Astrocyte (in vitro differentiated cells and primary cell): ENCODE measurements around the gene ZFYVE28. TPM values are rescaled to one million over a fixed set of nuclear protein-coding genes. Genes with fewer than 3 reads are reported as not detected.

ENCODE experiments used
- DNase-seq: peaks from one replicate; pipeline ENCODE4 v3.0.0-alpha.2; 2010; ENCODE audit warnings: low read depth
- FAIRE-seq: peaks from 2 replicates; lab custom pipeline; 2011; peaks lifted over from hg19 to GRCh38; lab: Jason Lieb, UNC
- H2AFZ ChIP-seq: 2 replicates; pipeline ENCODE4 v1.6.0; 2012; ENCODE audit warnings: low read depth, low read length, inconsistent platforms
- H3K27ac ChIP-seq: 2 replicates; pipeline ENCODE4 v1.5.1; 2011; ENCODE audit warnings: low read depth, low read length, inconsistent platforms
- H3K27me3 ChIP-seq: 2 replicates; pipeline ENCODE4 v1.6.0; 2011; ENCODE audit warnings: low read length, inconsistent platforms; ENCODE audit not compliant: insufficient read depth
- H3K36me3 ChIP-seq: 2 replicates; pipeline ENCODE4 v1.5.1; 2011; ENCODE audit warnings: low read length, inconsistent platforms; ENCODE audit not compliant: insufficient read depth
- H3K4me1 ChIP-seq: 2 replicates; pipeline ENCODE4 v1.5.1; 2011; ENCODE audit warnings: low read length, inconsistent platforms; ENCODE audit not compliant: insufficient read depth
- H3K4me2 ChIP-seq: 2 replicates; pipeline ENCODE4 v1.6.0; 2012; ENCODE audit warnings: low read length, inconsistent platforms
- H3K4me3 ChIP-seq: 2 replicates; pipeline ENCODE4 v1.5.1; 2011; ENCODE audit warnings: low read depth, mild to moderate bottlenecking, low read length, inconsistent platforms; ENCODE audit not compliant: insufficient read depth
- H3K79me2 ChIP-seq: 2 replicates; pipeline ENCODE4 v1.6.0; 2012; ENCODE audit warnings: mild to moderate bottlenecking, low read length, inconsistent platforms; ENCODE audit not compliant: insufficient read depth
- H3K9ac ChIP-seq: 2 replicates; pipeline ENCODE4 v1.6.0; 2012; ENCODE audit warnings: mild to moderate bottlenecking, low read length, inconsistent platforms
- H3K9me3 ChIP-seq: 2 replicates; pipeline ENCODE4 v1.5.1; 2012; ENCODE audit warnings: low read depth, mild to moderate bottlenecking, low read length, inconsistent platforms; ENCODE audit not compliant: insufficient read depth
- H4K20me1 ChIP-seq: 2 replicates; pipeline ENCODE4 v1.6.0; 2012; ENCODE audit warnings: low read length, inconsistent platforms; ENCODE audit not compliant: insufficient read depth
- H3K27ac Mint-ChIP-seq: one replicate; pipeline ENCODE4 v1.8.0; 2021; ENCODE audit warnings: mild to moderate bottlenecking, mixed read lengths; ENCODE audit not compliant: unreplicated experiment
- H3K27me3 Mint-ChIP-seq: one replicate; pipeline ENCODE4 v1.8.0; 2021; ENCODE audit warnings: low read depth, mixed read lengths; ENCODE audit not compliant: unreplicated experiment
- H3K36me3 Mint-ChIP-seq: one replicate; pipeline ENCODE4 v1.8.0; 2021; ENCODE audit warnings: low read depth, mixed read lengths; ENCODE audit not compliant: unreplicated experiment
- H3K4me1 Mint-ChIP-seq: one replicate; pipeline ENCODE4 v1.8.0; 2021; ENCODE audit warnings: low read depth, mixed read lengths; ENCODE audit not compliant: unreplicated experiment
- H3K4me3 Mint-ChIP-seq: one replicate; pipeline ENCODE4 v1.8.0; 2021; ENCODE audit warnings: mild to moderate bottlenecking, moderate library complexity, mixed read lengths; ENCODE audit not compliant: unreplicated experiment
- H3K9me3 Mint-ChIP-seq: one replicate; pipeline ENCODE4 v1.8.0; 2021; ENCODE audit warnings: mild to moderate bottlenecking, mixed read lengths; ENCODE audit not compliant: unreplicated experiment
- CTCF ChIP-seq: IDR thresholded peaks from 2 replicates; pipeline ENCODE4 v1.5.1; 2011; ENCODE audit warnings: low read depth, mild to moderate bottlenecking, inconsistent platforms, low read length, moderate library complexity; ENCODE audit not compliant: insufficient read depth
- EZH2 ChIP-seq: IDR thresholded peaks from 2 replicates; pipeline ENCODE4 v1.6.1; 2012; ENCODE audit warnings: mild to moderate bottlenecking, low read length, inconsistent platforms; ENCODE audit not compliant: insufficient read depth
- total RNA-seq: library from RNA; stranded (reverse); gene quantifications from 2 replicates; pipeline ENCODE4 v1.2.1, GENCODE V29; 2021

The ZFYVE28 gene
- total RNA-seq, 1 donor from 2014 or later = 0.68 TPM

GRCh38 chr4:2251795-2252529, 166.5 kb downstream of the ZFYVE28 start:
- H3K4me1 ChIP-seq = peaks cover 18% of the 10 kb centered on the region
- Mint-ChIP-seq H3K9me3 (no peaks in the 10 kb centered on the region), H3K36me3 (peaks cover 12% of the 10 kb centered on the region), H3K4me3 (no peak overlapping the region), H3K27me3 (no peaks in the 10 kb centered on the region), H3K27ac (no peak overlapping the region), H3K4me1 (peaks cover 2% of the 10 kb centered on the region)
- no peaks in the 10 kb centered on the region for H3K9me3 ChIP-seq
- H3K4me3 ChIP-seq = no peak overlapping the region
- H3K27ac ChIP-seq = no peak overlapping the region
- FAIRE-seq (no peak), DNase-seq (no peak)
- no peaks in the 10 kb centered on the region for H3K27me3 ChIP-seq
- peaks cover 5% of the 10 kb centered on the region for H3K36me3 ChIP-seq
- TF ChIP-seq CTCF = no peak
- TF ChIP-seq EZH2 = no peak
- no peak overlapping the region for H2AFZ ChIP-seq
- H3K79me2 ChIP-seq = peaks cover 18% of the 10 kb centered on the region
- H3K4me2 ChIP-seq = no peak overlapping the region
- peaks cover 84% of the 10 kb centered on the region for H4K20me1 ChIP-seq
- no peak overlapping the region for H3K9ac ChIP-seq

- no peak overlapping the region for H2AFZ ChIP-seq
- no peak for DNase-seq
Measured at GRCh38 chr4:2251073-2251794, 167.2 kb downstream of the ZFYVE28 start.

GRCh38 chr4:2250357-2251072, 167.9 kb downstream of the ZFYVE28 start:
- peaks cover 2% of the 10 kb centered on the region for H3K4me1 Mint-ChIP-seq
- Histone ChIP-seq H4K20me1 (peaks cover 70% of the 10 kb centered on the region), H3K9ac (no peak overlapping the region), H3K4me3 (no peak overlapping the region), H3K36me3 (peaks cover 5% of the 10 kb centered on the region), H3K4me1 (peaks cover 3% of the 10 kb centered on the region), H3K9me3 (no peaks in the 10 kb centered on the region), H2AFZ (no peak overlapping the region), H3K27ac (no peak overlapping the region), H3K79me2 (peaks cover 9% of the 10 kb centered on the region), H3K27me3 (no peaks in the 10 kb centered on the region), H3K4me2 (no peak overlapping the region)
- H3K4me3 Mint-ChIP-seq = no peak overlapping the region
- DNase-seq (no peak), FAIRE-seq (no peak)
- H3K36me3 Mint-ChIP-seq = peaks cover 12% of the 10 kb centered on the region
- H3K27ac Mint-ChIP-seq = no peak overlapping the region
- no peaks in the 10 kb centered on the region for H3K9me3 Mint-ChIP-seq
- TF ChIP-seq EZH2 (no peak), CTCF (no peak)
- no peaks in the 10 kb centered on the region for H3K27me3 Mint-ChIP-seq

More at GRCh38 chr4:2251073-2251794, 167.2 kb downstream of the ZFYVE28 start:
- H3K27me3 Mint-ChIP-seq = no peaks in the 10 kb centered on the region
- no peak overlapping the region for H3K4me2 ChIP-seq
- no peak overlapping the region for H3K27ac Mint-ChIP-seq
- no peak overlapping the region for H3K27ac ChIP-seq
- H3K4me1 Mint-ChIP-seq = peaks cover 2% of the 10 kb centered on the region
- H3K36me3 Mint-ChIP-seq = peaks cover 12% of the 10 kb centered on the region
- peaks cover 77% of the 10 kb centered on the region for H4K20me1 ChIP-seq
- no peaks in the 10 kb centered on the region for H3K9me3 Mint-ChIP-seq
- H3K4me1 ChIP-seq = peaks cover 10% of the 10 kb centered on the region
- no peak overlapping the region for H3K9ac ChIP-seq
- H3K27me3 ChIP-seq = no peaks in the 10 kb centered on the region
- H3K79me2 ChIP-seq = peaks cover 13% of the 10 kb centered on the region
- no peak overlapping the region for H3K4me3 Mint-ChIP-seq
- no peak overlapping the region for H3K4me3 ChIP-seq
- H3K9me3 ChIP-seq = no peaks in the 10 kb centered on the region
- H3K36me3 ChIP-seq = peaks cover 5% of the 10 kb centered on the region
- FAIRE-seq = no peak
- no peak for TF ChIP-seq EZH2
